Measurements from ENCODE around the gene IL15. TPM values are rescaled to one million over a fixed set of nuclear protein-coding genes. Genes with fewer than 3 reads are reported as not detected.
A peak's percentile ranks its signal among the peaks of the same experiment; 100 is the strongest.

Gene IL15
- total and polyA plus RNA-seq, 2 of the 4 experiments (the other 2 are of a cell fraction), result 5.0 to 5.2 TPM

DNA sequence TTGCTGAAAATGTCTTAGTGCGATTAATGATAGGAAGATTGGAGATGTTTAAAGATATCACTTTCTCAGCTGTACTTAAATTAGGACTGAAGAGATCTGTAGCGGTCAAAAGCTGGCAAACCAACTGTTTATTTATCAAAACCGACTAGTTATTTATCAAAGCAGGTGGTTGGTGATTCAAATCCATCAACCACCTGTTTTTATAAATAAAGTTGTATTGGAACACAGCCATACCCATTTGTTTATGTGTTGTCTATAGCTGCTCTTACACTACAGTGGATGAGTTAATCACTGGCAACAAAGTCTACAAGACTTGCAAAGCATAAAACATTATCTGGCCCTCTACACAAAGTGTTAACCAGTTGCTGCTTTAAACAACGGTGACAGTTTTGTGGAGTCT, 76.8 kb downstream of the IL15 start:
- H3K4me3 ChIP-seq (ENCODE audit: insufficient read depth, low read depth, low read length), result no peak overlapping the region
- peaks cover 0 to 10% of the 10 kb centered on the region in 2 experiments for H3K79me1 ChIP-seq (ENCODE audit: low read depth in 1 of 2, low read length in 2 of 2)
- no peak overlapping the region for H4K5ac ChIP-seq (ENCODE audit: low read depth, low read length)
- H2BK15ac ChIP-seq (ENCODE audit: low read depth, low read length), result peak overlapping the region; percentile 59; the same call in 1 of the 3 replicates
- ChIA-PET POLR2A (ENCODE audit: unreplicated experiment) (no interaction called here), CTCF (interaction anchor here (0.9 to 1.1 kb wide), 2 partner anchors 337 to 412 kb away, joined by 3 read pairs; no protein-coding TSS in a partner anchor)
- BruUV-seq (replicated peaks), result no TSS peak
- no peak overlapping the region for H3K56ac ChIP-seq (ENCODE audit: extremely low read depth, insufficient read depth, low read length)
- H2BK5ac ChIP-seq (ENCODE audit: low read depth, low read length, poor library complexity, severe bottlenecking), result no peak overlapping the region
- H3K36me3 ChIP-seq (ENCODE audit: control insufficient read depth, insufficient read depth, low read length), result no peaks in the 10 kb centered on the region
- dilution Hi-C loops (cut with HindIII; ENCODE audit: low sequenced_read_pairs, unreplicated experiment), result no loop called here
- H2BK20ac ChIP-seq (ENCODE audit: low read depth, low read length), result peak overlapping the region; percentile 64
- no peak overlapping the region for H2AFZ ChIP-seq (replicated peaks; ENCODE audit: low read length, poor library complexity)
- no peaks in the 10 kb centered on the region for H3K27me3 ChIP-seq (ENCODE audit: control insufficient read depth, insufficient read depth, low read length)
- H4K20me1 ChIP-seq (ENCODE audit: insufficient read depth, low read length), result no peaks in the 10 kb centered on the region
- intact Hi-C loops (cut with micrococcal nuclease), result loop anchor here (5.0 to 10.0 kb wide), 2 partner anchors 491 to 558 kb away; partner anchors contain the start of gene ZNF330
- no peak overlapping the region for H2AK9ac ChIP-seq (replicated peaks; ENCODE audit: low read depth, low read length, poor library complexity)
- H2AK5ac ChIP-seq (ENCODE audit: low read depth, low read length), result peak overlapping the region; percentile 90
- H3K4me2 ChIP-seq (ENCODE audit: low read depth, low read length), result no peak overlapping the region
- H2BK120ac ChIP-seq (ENCODE audit: low read depth, low read length), result peak overlapping the region; percentile 74; the same call in 1 of the 2 replicates
- no peak overlapping the region; the same call in 1 of the 2 replicates for H3K27ac ChIP-seq (ENCODE audit: insufficient read depth, low read length)
- no peak overlapping the region for H4K91ac ChIP-seq (ENCODE audit: insufficient read depth, low read depth, low read length)
- peaks cover 2% of the 10 kb centered on the region for H3K9me3 ChIP-seq (ENCODE audit: control insufficient read depth, insufficient read depth, low read length)
- H3K23ac ChIP-seq (ENCODE audit: low read depth, low read length), result peak overlapping the region; percentile 67; the same call in 1 of the 2 replicates
- peak overlapping the region in 1 of 2 experiments; percentile 6; a peak in 1 of 4 replicates for H4K8ac ChIP-seq (ENCODE audit: low read depth in 2 of 2, low read length in 2 of 2)
- peak overlapping the region; percentile 40; the same call in 1 of the 2 replicates for H3K4ac ChIP-seq (ENCODE audit: low read depth, low read length)
- in situ Hi-C loops (cut with MboI; ENCODE audit: low sequenced_read_pairs), result no loop called here
- peak; percentile 12 for DNase-seq
- no CpG with 5 or more reads among the region's 4 CpGs for WGBS, 2 experiments (ENCODE audit: extremely low coverage in 2 of 2, insufficient read length in 1 of 2)
- H3K9me1 ChIP-seq (ENCODE audit: insufficient read depth, low read length), result peaks cover 8% of the 10 kb centered on the region
- H3K9ac ChIP-seq (ENCODE audit: low read depth, low read length), result no peak overlapping the region
- H3K4me1 ChIP-seq (ENCODE audit: control insufficient read depth, insufficient read depth, low read length), result peaks cover 9% of the 10 kb centered on the region
- no peak for TF ChIP-seq CHD1 (IDR thresholded peaks at IDR 0.05; ENCODE audit: low read depth, low read length)
- TF ChIP-seq RCOR1 (IDR thresholded peaks at IDR 0.05; ENCODE audit: insufficient replicate concordance, low read length), result peak; percentile 85
- H3K14ac ChIP-seq (replicated peaks; ENCODE audit: low read depth, low read length), result peak overlapping the region; percentile 61
- peak overlapping the region; percentile 24; the same call in 1 of the 2 replicates for H3K18ac ChIP-seq (ENCODE audit: low read depth, low read length)
- ATAC-seq (ENCODE audit: low read depth), result no peak

Data from IMR-90 (cell line).